Stimulated activated naive CD8-positive, alpha-beta T cell treated with anti-CD3 and anti-CD28 coated beads, Interleukin-15, amount 100 ng/mL, for 72 hours (primary cell): ENCODE results near the gene CDH22.
A peak's percentile ranks its signal among the peaks of the same experiment; 100 is the strongest.

Experiments
- ATAC-seq: fragments of 150-1000 bp; cut with Tn5 transposase; 2 replicates; pipeline ENCODE4 v1.10.0; 2021; ENCODE audit warnings: mild to moderate bottlenecking, moderate library complexity
- DNase-seq, 2 donors: peaks; one replicate each; pipeline ENCODE4 v3.0.0; 2021 to 2022
- H3K27ac Mint-ChIP-seq, 2 donors: one replicate each; pipeline ENCODE4 v1.8.0; 2022; ENCODE audit warnings: mild to moderate bottlenecking in 2 of 2, mixed read lengths in 2 of 2, moderate library complexity in 2 of 2
- H3K27me3 Mint-ChIP-seq: one replicate; pipeline ENCODE4 v1.8.0; 2022; ENCODE audit warnings: mixed read lengths
- H3K4me1 Mint-ChIP-seq: one replicate; pipeline ENCODE4 v1.8.0; 2022; ENCODE audit warnings: mild to moderate bottlenecking, mixed read lengths
- H3K4me3 Mint-ChIP-seq, 2 donors: one replicate each; pipeline ENCODE4 v1.8.0; 2022; ENCODE audit warnings: mild to moderate bottlenecking in 2 of 2, mixed read lengths in 2 of 2, moderate library complexity in 1 of 2
- H3K9me3 Mint-ChIP-seq, 2 donors: one replicate each; pipeline ENCODE4 v1.8.0; 2022; ENCODE audit warnings: mixed read lengths in 2 of 2

CDH22 gene

GRCh38 chr20:46150943-46151342 is 157.4 kb downstream of the CDH22 start:
- no peak overlapping the region for H3K27ac Mint-ChIP-seq
- H3K4me3 Mint-ChIP-seq, result no peak overlapping the region
- no peaks in the 10 kb centered on the region for H3K27me3 Mint-ChIP-seq
- DNase-seq (no peak), ATAC-seq (no peak)
- H3K4me1 Mint-ChIP-seq, result no peaks in the 10 kb centered on the region
- H3K9me3 Mint-ChIP-seq, result no peaks in the 10 kb centered on the region

GRCh38 chr20:46148313-46149208 is 159.7 kb downstream of the CDH22 start:
- DNase-seq (no peak), ATAC-seq (no peak)
- Mint-ChIP-seq H3K27me3 (peaks cover 9% of the 10 kb centered on the region), H3K27ac (no peak overlapping the region), H3K4me3 (no peak overlapping the region), H3K9me3 (no peaks in the 10 kb centered on the region), H3K4me1 (no peaks in the 10 kb centered on the region)

GRCh38 chr20:46145713-46146112 is 162.6 kb downstream of the CDH22 start:
- Mint-ChIP-seq H3K4me1 (no peaks in the 10 kb centered on the region), H3K4me3 (no peak overlapping the region), H3K27ac (no peak overlapping the region), H3K27me3 (peaks cover 36% of the 10 kb centered on the region), H3K9me3 (no peaks in the 10 kb centered on the region)
- ATAC-seq (no peak), DNase-seq (no peak)

- Mint-ChIP-seq H3K4me1 (no peaks in the 10 kb centered on the region), H3K27me3 (peaks cover 48% of the 10 kb centered on the region), H3K4me3 (no peak overlapping the region), H3K27ac (peak overlapping the region in 1 of 2 donors; percentile 55), H3K9me3 (no peaks in the 10 kb centered on the region)
- ATAC-seq, result no peak
- no peak for DNase-seq
These were observed 163.8 kb downstream of the CDH22 start for GRCh38 chr20:46144432-46145025.

GRCh38 chr20:46142124-46142523 is 166.2 kb downstream of the CDH22 start:
- Mint-ChIP-seq H3K27ac (no peak overlapping the region), H3K9me3 (no peaks in the 10 kb centered on the region), H3K27me3 (peaks cover 65% of the 10 kb centered on the region), H3K4me3 (no peak overlapping the region), H3K4me1 (no peaks in the 10 kb centered on the region)
- ATAC-seq (no peak), DNase-seq (no peak)

- no peak for ATAC-seq
- Mint-ChIP-seq H3K27me3 (peaks cover 77% of the 10 kb centered on the region), H3K4me3 (no peak overlapping the region), H3K9me3 (no peaks in the 10 kb centered on the region), H3K27ac (peak overlapping the region in 1 of 2 donors; percentile 38), H3K4me1 (no peaks in the 10 kb centered on the region)
- no peak for DNase-seq
These were observed 168.3 kb downstream of the CDH22 start for GRCh38 chr20:46139908-46140482.

GRCh38 chr20:46139266-46139889 is 168.9 kb downstream of the CDH22 start:
- H3K27ac Mint-ChIP-seq, result no peak overlapping the region
- no peak for ATAC-seq
- peaks cover 80% of the 10 kb centered on the region for H3K27me3 Mint-ChIP-seq
- no peaks in the 10 kb centered on the region for H3K9me3 Mint-ChIP-seq
- H3K4me1 Mint-ChIP-seq, result no peaks in the 10 kb centered on the region
- no peak for DNase-seq
- H3K4me3 Mint-ChIP-seq, result no peak overlapping the region

- H3K27me3 Mint-ChIP-seq, result peaks cover 79% of the 10 kb centered on the region
- H3K9me3 Mint-ChIP-seq, result no peaks in the 10 kb centered on the region
- no peak for DNase-seq
- H3K4me3 Mint-ChIP-seq, result no peak overlapping the region
- peaks cover 2% of the 10 kb centered on the region for H3K4me1 Mint-ChIP-seq
- no peak overlapping the region for H3K27ac Mint-ChIP-seq
- no peak for ATAC-seq
These were observed 170.5 kb downstream of the CDH22 start for GRCh38 chr20:46137816-46138215.

GRCh38 chr20:46135856-46136633 is 172.3 kb downstream of the CDH22 start:
- no peak overlapping the region for H3K27ac Mint-ChIP-seq
- peaks cover 7% of the 10 kb centered on the region for H3K4me1 Mint-ChIP-seq
- no peak for DNase-seq
- ATAC-seq, result no peak
- peaks cover 79% of the 10 kb centered on the region for H3K27me3 Mint-ChIP-seq
- H3K4me3 Mint-ChIP-seq, result no peak overlapping the region
- no peaks in the 10 kb centered on the region for H3K9me3 Mint-ChIP-seq

- Mint-ChIP-seq H3K4me1 (peaks cover 7% of the 10 kb centered on the region), H3K4me3 (no peak overlapping the region), H3K27me3 (peaks cover 79% of the 10 kb centered on the region), H3K9me3 (no peaks in the 10 kb centered on the region), H3K27ac (no peak overlapping the region)
- DNase-seq (no peak), ATAC-seq (no peak)
These were observed 173.6 kb downstream of the CDH22 start for GRCh38 chr20:46134716-46135115.

GRCh38 chr20:46133886-46134654 is 174.2 kb downstream of the CDH22 start:
- ATAC-seq (no peak), DNase-seq (no peak)
- Mint-ChIP-seq H3K4me1 (peaks cover 7% of the 10 kb centered on the region), H3K9me3 (no peaks in the 10 kb centered on the region), H3K4me3 (no peak overlapping the region), H3K27ac (no peak overlapping the region), H3K27me3 (peaks cover 73% of the 10 kb centered on the region)

GRCh38 chr20:46132705-46133120 is 175.6 kb downstream of the CDH22 start:
- Mint-ChIP-seq H3K4me3 (no peak overlapping the region), H3K27ac (no peak overlapping the region), H3K4me1 (peaks cover 7% of the 10 kb centered on the region), H3K9me3 (no peaks in the 10 kb centered on the region), H3K27me3 (peaks cover 65% of the 10 kb centered on the region)
- DNase-seq (peak; percentile 67 to 68), ATAC-seq (peak; percentile 94)

- H3K27me3 Mint-ChIP-seq, result peaks cover 57% of the 10 kb centered on the region
- DNase-seq (no peak), ATAC-seq (no peak)
These were observed 176.9 kb downstream of the CDH22 start for GRCh38 chr20:46131396-46131795.

GRCh38 chr20:46130534-46130933 is 177.8 kb downstream of the CDH22 start:
- ATAC-seq, result no peak
- H3K27me3 Mint-ChIP-seq, result peaks cover 51% of the 10 kb centered on the region

More at GRCh38 chr20:46131396-46131795, 176.9 kb downstream of the CDH22 start:
- no peaks in the 10 kb centered on the region for H3K9me3 Mint-ChIP-seq
- no peak overlapping the region for H3K27ac Mint-ChIP-seq
- H3K4me1 Mint-ChIP-seq, result peaks cover 7% of the 10 kb centered on the region
- no peak overlapping the region for H3K4me3 Mint-ChIP-seq

More at GRCh38 chr20:46130534-46130933, 177.8 kb downstream of the CDH22 start:
- Mint-ChIP-seq H3K27ac (no peak overlapping the region), H3K4me3 (no peak overlapping the region), H3K4me1 (peaks cover 7% of the 10 kb centered on the region), H3K9me3 (no peaks in the 10 kb centered on the region)
- DNase-seq, result no peak
